ENCODE data around the gene ACP4.

DNA sequence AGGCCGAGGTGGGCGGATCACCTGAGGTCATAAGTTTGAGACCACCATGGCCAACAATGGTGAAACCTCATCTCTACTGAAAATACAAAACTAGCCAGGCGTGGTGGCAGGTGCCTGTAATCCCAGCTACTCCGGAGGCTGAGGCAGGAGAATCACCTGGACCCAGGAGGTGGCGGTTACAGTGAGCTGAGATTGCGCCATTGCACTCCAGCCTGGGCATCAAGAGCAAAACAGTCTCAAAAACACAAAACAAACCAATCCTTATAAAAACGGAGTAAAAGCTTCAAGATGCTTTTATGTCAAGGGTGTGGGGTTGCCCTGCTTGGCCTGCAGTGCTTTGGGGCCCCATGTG lies 7.2 kb downstream of the ACP4 start:
- TF ChIP-seq CTCF (IDR thresholded peaks at IDR 0.05) (no peak), ZFX (IDR thresholded peaks at IDR 0.05; ENCODE audit: borderline replicate concordance) (no peak)

All from 22Rv1 (cell line).